GM12892 (cell line): ENCODE measurements around the gene PTMA.

ENCODE experiments used
- POLR2A ChIP-seq: IDR thresholded peaks from 2 replicates; pipeline ENCODE4 v1.6.1; 2011; ENCODE audit warnings: low read depth, low read length, control low read depth
- POLR2AphosphoS5 ChIP-seq: IDR thresholded peaks from 2 replicates; pipeline ENCODE4 v1.6.1; 2011; ENCODE audit warnings: low read depth, low read length, control low read depth
- TAF1 ChIP-seq: IDR thresholded peaks from 2 replicates; pipeline ENCODE4 v1.6.1; 2011; ENCODE audit warnings: low read depth, mild to moderate bottlenecking, control low read depth, low read length, borderline replicate concordance

GRCh38 chr2:231662028-231662810 is 46.1 kb upstream of the PTMA start:
- TF ChIP-seq POLR2A = peak; percentile 80
- peak; percentile 83; the same call in 1 of the 2 replicates for TF ChIP-seq POLR2AphosphoS5
- peak; percentile 64 for TF ChIP-seq TAF1
